Astrocyte of the cerebellum (primary cell): Measurements from ENCODE around the gene CDKAL1.

Experiments used
- DNase-seq: peaks from one replicate; pipeline ENCODE4 v3.0.0-alpha.2; 2011; ENCODE audit warnings: low read depth
- H3K4me3 ChIP-seq: 2 replicates; pipeline ENCODE4 v1.5.1; 2011; ENCODE audit warnings: mild to moderate bottlenecking, low read depth, low read length, moderate library complexity
- CTCF ChIP-seq: IDR thresholded peaks from 2 replicates; pipeline ENCODE4 v1.5.1; 2012; ENCODE audit warnings: low read length, low read depth, moderate library complexity, mild to moderate bottlenecking; ENCODE audit errors: missing control alignments
- in situ Hi-C: cut with HindIII; loops from 2 replicates; pipeline ENCODE4 v1.10.0; 2017; ENCODE audit warnings: low sequenced_read_pairs

Gene CDKAL1

GRCh38 chr6:21073318-21073839 lies 539.1 kb downstream of the CDKAL1 start:
- in situ Hi-C loops = no loop called here

GRCh38 chr6:21074484-21074883 lies 540.2 kb downstream of the CDKAL1 start:
- no peak for DNase-seq
- no peak overlapping the region for H3K4me3 ChIP-seq
- in situ Hi-C loops = no loop called here
- TF ChIP-seq CTCF = no peak

More at GRCh38 chr6:21073318-21073839, 539.1 kb downstream of the CDKAL1 start:
- no peak for TF ChIP-seq CTCF
- DNase-seq = no peak
- H3K4me3 ChIP-seq = no peak overlapping the region

- no peak for DNase-seq
- no peak overlapping the region for H3K4me3 ChIP-seq
- TF ChIP-seq CTCF = no peak
- in situ Hi-C loops = no loop called here
These were observed 541.7 kb downstream of the CDKAL1 start for GRCh38 chr6:21075986-21076385.

GRCh38 chr6:21078497-21078896 lies 544.2 kb downstream of the CDKAL1 start:
- in situ Hi-C loops = no loop called here
- H3K4me3 ChIP-seq = no peak overlapping the region
- DNase-seq = no peak
- TF ChIP-seq CTCF = no peak

GRCh38 chr6:21079468-21080048 lies 545.3 kb downstream of the CDKAL1 start:
- no peak for TF ChIP-seq CTCF
- no peak overlapping the region for H3K4me3 ChIP-seq
- DNase-seq = peak; percentile 12
- in situ Hi-C loops = no loop called here

GRCh38 chr6:21080221-21080620 lies 546.0 kb downstream of the CDKAL1 start:
- no peak for DNase-seq
- in situ Hi-C loops = no loop called here
- no peak overlapping the region for H3K4me3 ChIP-seq
- no peak for TF ChIP-seq CTCF
